Stimulated activated CD4-positive, alpha-beta T cell treated with anti-CD3 and anti-CD28 coated beads, Interleukin-12 subunit alpha, Interleukin-12 subunit beta, amount 100 ng/mL, for 4 hours (primary cell): Measurements from ENCODE around the gene AKAP7.
A peak's percentile ranks its signal among the peaks of the same experiment; 100 is the strongest.
"Not testable (repeated sequence)": the region's sequence is repeated elsewhere in the genome, so short reads cannot be mapped to it uniquely, and the experiment has no call there.

Experiments
- DNase-seq: peaks from one replicate; pipeline ENCODE4 v3.0.0-alpha.2; 2020

Gene AKAP7

GRCh38 chr6:131135244-131136020 lies at the start of gene AKAP7:
Gene AKAP7, plus strand, starts transcription at chr6:131135467. Its CDS starts 297 bp downstream, at chr6:131135764.
- DNase-seq: peak; percentile 56

- DNase-seq: not testable (repeated sequence)
Measured at GRCh38 chr6:131090339-131090738, 44.9 kb upstream of the AKAP7 start.

- not testable (repeated sequence) for DNase-seq
Measured at GRCh38 chr6:131091944-131092343, 43.3 kb upstream of the AKAP7 start.

- DNase-seq: no peak
Measured at GRCh38 chr6:131093334-131093733, 41.9 kb upstream of the AKAP7 start.

GRCh38 chr6:131096786-131097185 lies 38.5 kb upstream of the AKAP7 start:
- DNase-seq: no peak

- no peak for DNase-seq
Measured at GRCh38 chr6:131101911-131102680, 33.2 kb upstream of the AKAP7 start.

- no peak for DNase-seq
Measured at GRCh38 chr6:131103296-131103695, 32.0 kb upstream of the AKAP7 start.

- DNase-seq: no peak
Measured at GRCh38 chr6:131103901-131104300, 31.4 kb upstream of the AKAP7 start.

GRCh38 chr6:131107151-131107550 lies 28.1 kb upstream of the AKAP7 start:
- DNase-seq: no peak

GRCh38 chr6:131112249-131112648 lies 23.0 kb upstream of the AKAP7 start:
- no peak for DNase-seq

- no peak for DNase-seq
Measured at GRCh38 chr6:131115651-131116050, 19.6 kb upstream of the AKAP7 start.

GRCh38 chr6:131116321-131116720 lies 18.9 kb upstream of the AKAP7 start:
- no peak for DNase-seq

- no peak for DNase-seq
Measured at GRCh38 chr6:131116755-131117360, 18.4 kb upstream of the AKAP7 start.

- no peak for DNase-seq
Measured at GRCh38 chr6:131117878-131118277, 17.4 kb upstream of the AKAP7 start.

- no peak for DNase-seq
Measured at GRCh38 chr6:131122007-131122406, 13.3 kb upstream of the AKAP7 start.

- no peak for DNase-seq
Measured at GRCh38 chr6:131122516-131122915, 12.8 kb upstream of the AKAP7 start.

GRCh38 chr6:131124336-131125071 lies 10.8 kb upstream of the AKAP7 start:
- DNase-seq: no peak

GRCh38 chr6:131125431-131125830 lies 9.8 kb upstream of the AKAP7 start:
- no peak for DNase-seq

GRCh38 chr6:131129689-131130553 lies 5.3 kb upstream of the AKAP7 start:
- DNase-seq: no peak

GRCh38 chr6:131130554-131130940 lies 4.7 kb upstream of the AKAP7 start:
- DNase-seq: no peak

GRCh38 chr6:131132360-131132759 lies 2.9 kb upstream of the AKAP7 start:
- no peak for DNase-seq
